BLaER1 treated with 17β-estradiol and CSF1 and Interleukin-3, amounts not matched to agents 10 nM and 100 nM (cell line): ENCODE data around the gene RXFP3.
"Not testable (repeated sequence)": the region's sequence is repeated elsewhere in the genome, so short reads cannot be mapped to it uniquely, and the experiment has no call there.

Source experiments
- H3K27ac ChIP-seq, 11 experiments: shearing (Covaris generic); formaldehyde crosslinking; 2 replicates each; pipeline ENCODE4 v1.8.1; 2022
- H3K27me3 ChIP-seq, 11 experiments: shearing (Covaris generic); formaldehyde crosslinking; 2 replicates each; pipeline ENCODE4 v1.8.1; 2022
- H3K36me3 ChIP-seq, 11 experiments: shearing (Covaris generic); formaldehyde crosslinking; 2 replicates each; pipeline ENCODE4 v1.8.1; 2022
- H3K4me1 ChIP-seq, 10 experiments: shearing (Covaris generic); formaldehyde crosslinking; 2 replicates each; pipeline ENCODE4 v1.8.1; 2022
- H3K4me2 ChIP-seq, 11 experiments: shearing (Covaris generic); formaldehyde crosslinking; 2 replicates each; pipeline ENCODE4 v1.8.1; 2022
- H3K4me3 ChIP-seq, 10 experiments: shearing (Covaris generic); formaldehyde crosslinking; 2 replicates each; pipeline ENCODE4 v1.8.1; 2022
- H3K9ac ChIP-seq, 11 experiments: shearing (Covaris generic); formaldehyde crosslinking; 2 replicates each; pipeline ENCODE4 v1.8.1; 2022
- H3K9me3 ChIP-seq, 11 experiments: shearing (Covaris generic); formaldehyde crosslinking; replicated peaks in 1 of 11; 2 replicates each; pipeline ENCODE4 v1.8.1; 2022
- H4K20me1 ChIP-seq, 11 experiments: shearing (Covaris generic); formaldehyde crosslinking; 2 replicates each; pipeline ENCODE4 v1.8.1; 2022
- Cebpa-rat ChIP-seq, 11 experiments: shearing (Covaris generic); IDR thresholded peaks; 2 replicates each; pipeline ENCODE4 v1.8.1; 2022

The RXFP3 gene

GRCh38 chr5:33939556-33940262, 3.5 kb downstream of the RXFP3 start:
- TF ChIP-seq Cebpa-rat (IDR thresholded peaks at IDR 0.05): peak in 3 of 11 experiments; percentile 54 to 65 (median 62); a peak in 4 of 22 replicates
- Histone ChIP-seq H3K4me3 (no peak overlapping the region), H3K9me3 (peaks cover 19 to 32% (median 24%) of the 10 kb centered on the region in 11 experiments), H3K4me1 (peaks cover 0 to 34% (median 0%) of the 10 kb centered on the region in 10 experiments; a peak in 8 of 20 replicates), H3K27me3 (peaks cover 11 to 23% (median 18%) of the 10 kb centered on the region in 11 experiments; a peak in 21 of 22 replicates), H3K9ac (no peak overlapping the region), H3K36me3 (no peaks in the 10 kb centered on the region), H3K4me2 (peak overlapping the region in 4 of 11 experiments; percentile 19 to 78 (median 45); a peak in 6 of 22 replicates), H4K20me1 (no peaks in the 10 kb centered on the region), H3K27ac (peak overlapping the region in 4 of 11 experiments; percentile 1 to 32 (median 26); a peak in 6 of 22 replicates)

- Histone ChIP-seq H3K36me3 (no peaks in the 10 kb centered on the region), H3K4me1 (peaks cover 0 to 34% (median 0%) of the 10 kb centered on the region in 10 experiments; a peak in 8 of 20 replicates), H3K9ac (no peak overlapping the region), H3K27me3 (peaks cover 5 to 13% (median 9%) of the 10 kb centered on the region in 11 experiments; a peak in 21 of 22 replicates), H4K20me1 (no peaks in the 10 kb centered on the region), H3K4me2 (peak overlapping the region in 3 of 11 experiments; percentile 19 to 78 (median 64); a peak in 5 of 22 replicates), H3K27ac (no peak overlapping the region), H3K9me3 (peaks cover 17 to 28% (median 21%) of the 10 kb centered on the region in 11 experiments), H3K4me3 (no peak overlapping the region)
- TF ChIP-seq Cebpa-rat (IDR thresholded peaks at IDR 0.05): no peak
These were observed 4.9 kb downstream of the RXFP3 start for GRCh38 chr5:33941090-33941489.

- Histone ChIP-seq H3K27ac (no peak overlapping the region), H3K9me3 (no peaks in the 10 kb centered on the region), H4K20me1 (no peaks in the 10 kb centered on the region), H3K4me3 (no peak overlapping the region), H3K4me1 (peaks cover 0 to 39% (median 0%) of the 10 kb centered on the region in 10 experiments; a peak in 8 of 20 replicates), H3K27me3 (no peaks in the 10 kb centered on the region), H3K36me3 (no peaks in the 10 kb centered on the region), H3K4me2 (no peak overlapping the region), H3K9ac (no peak overlapping the region)
- TF ChIP-seq Cebpa-rat (IDR thresholded peaks at IDR 0.05): no peak
These were observed 8.5 kb downstream of the RXFP3 start for GRCh38 chr5:33944543-33945132.

GRCh38 chr5:33952175-33952574, 16.0 kb downstream of the RXFP3 start:
- not testable (repeated sequence) for H3K4me3 ChIP-seq, H3K9ac ChIP-seq, H3K27me3 ChIP-seq, H3K36me3 ChIP-seq, H3K27ac ChIP-seq, H3K4me2 ChIP-seq, H4K20me1 ChIP-seq
- Histone ChIP-seq H3K9me3 (peaks cover 6 to 24% (median 11%) of the 10 kb centered on the region in 11 experiments), H3K4me1 (peaks cover 0 to 30% (median 0%) of the 10 kb centered on the region in 10 experiments; a peak in 6 of 20 replicates)

- H3K27ac ChIP-seq: no peak overlapping the region
- no peak overlapping the region for H3K4me3 ChIP-seq
- no peak overlapping the region for H3K4me2 ChIP-seq
- H3K4me1 ChIP-seq: no peaks in the 10 kb centered on the region
- H3K27me3 ChIP-seq: no peaks in the 10 kb centered on the region
- peaks cover 6 to 24% (median 11%) of the 10 kb centered on the region in 11 experiments for H3K9me3 ChIP-seq
- H3K9ac ChIP-seq: no peak overlapping the region
- H3K36me3 ChIP-seq: no peaks in the 10 kb centered on the region
- H4K20me1 ChIP-seq: no peaks in the 10 kb centered on the region
- TF ChIP-seq Cebpa-rat (IDR thresholded peaks at IDR 0.05): no peak
These were observed 21.5 kb downstream of the RXFP3 start for GRCh38 chr5:33957577-33958150.

- Histone ChIP-seq H3K36me3 (no peaks in the 10 kb centered on the region), H3K4me3 (no peak overlapping the region), H3K27ac (no peak overlapping the region), H3K9ac (no peak overlapping the region), H3K27me3 (no peaks in the 10 kb centered on the region), H3K4me1 (no peaks in the 10 kb centered on the region), H4K20me1 (no peaks in the 10 kb centered on the region), H3K4me2 (no peak overlapping the region), H3K9me3 (peaks cover 6 to 24% (median 11%) of the 10 kb centered on the region in 11 experiments)
- no peak for TF ChIP-seq Cebpa-rat (IDR thresholded peaks at IDR 0.05)
These were observed 22.0 kb downstream of the RXFP3 start for GRCh38 chr5:33958176-33958575.

GRCh38 chr5:33964132-33964700, 28.0 kb downstream of the RXFP3 start:
- TF ChIP-seq Cebpa-rat (IDR thresholded peaks at IDR 0.05): no peak
- H3K4me1 ChIP-seq: peaks cover 0 to 15% (median 0%) of the 10 kb centered on the region in 10 experiments; a peak in 7 of 20 replicates
- no peak overlapping the region for H3K4me3 ChIP-seq
- H3K27me3 ChIP-seq: no peaks in the 10 kb centered on the region
- no peaks in the 10 kb centered on the region for H3K36me3 ChIP-seq
- H3K9ac ChIP-seq: no peak overlapping the region
- H3K4me2 ChIP-seq: peak overlapping the region in 4 of 11 experiments; percentile 37 to 58 (median 50); a peak in 7 of 22 replicates
- no peaks in the 10 kb centered on the region for H4K20me1 ChIP-seq
- H3K9me3 ChIP-seq: no peaks in the 10 kb centered on the region
- H3K27ac ChIP-seq: peak overlapping the region in 1 of 11 experiments; percentile 13; a peak in 1 of 22 replicates

GRCh38 chr5:33966805-33967204, 30.6 kb downstream of the RXFP3 start:
- TF ChIP-seq Cebpa-rat (IDR thresholded peaks at IDR 0.05): no peak
- Histone ChIP-seq H3K27me3 (no peaks in the 10 kb centered on the region), H3K4me1 (peaks cover 0 to 15% (median 0%) of the 10 kb centered on the region in 10 experiments; a peak in 7 of 20 replicates), H3K27ac (no peak overlapping the region), H3K4me3 (no peak overlapping the region), H3K9me3 (no peaks in the 10 kb centered on the region), H3K4me2 (no peak overlapping the region), H3K36me3 (no peaks in the 10 kb centered on the region), H4K20me1 (no peaks in the 10 kb centered on the region), H3K9ac (no peak overlapping the region)
